GM12872 (cell line): Measurements from ENCODE around the gene NUP214.

Source experiments
- CTCF ChIP-seq: IDR thresholded peaks from 3 replicates; pipeline ENCODE4 v1.5.1; 2011; ENCODE audit warnings: low read depth, mild to moderate bottlenecking, low read length, moderate library complexity; ENCODE audit not compliant: insufficient read depth

NUP214 gene

GRCh38 chr9:131277910-131278701, 152.7 kb downstream of the NUP214 start:
- TF ChIP-seq CTCF: no peak

- no peak for TF ChIP-seq CTCF
Observed at GRCh38 chr9:131278702-131279111, 153.3 kb downstream of the NUP214 start.

GRCh38 chr9:131279196-131279862, 153.9 kb downstream of the NUP214 start:
- TF ChIP-seq CTCF: no peak

GRCh38 chr9:131279863-131280570, 154.6 kb downstream of the NUP214 start:
- no peak for TF ChIP-seq CTCF

GRCh38 chr9:131280660-131281059, 155.3 kb downstream of the NUP214 start:
- TF ChIP-seq CTCF: no peak

- no peak for TF ChIP-seq CTCF
Observed at GRCh38 chr9:131281119-131281965, 156.0 kb downstream of the NUP214 start.
